ENCODE measurements around the gene RPL13A. TPM values are rescaled to one million over a fixed set of nuclear protein-coding genes. Genes with fewer than 3 reads are reported as not detected.

RPL13A gene
- total and polyA plus RNA-seq, 9 of the 15 experiments (the other 6 are each of a cell fraction or from before 2014, with no cell fraction given): 1,744 to 5,482 (median 2,949) TPM

DNA sequence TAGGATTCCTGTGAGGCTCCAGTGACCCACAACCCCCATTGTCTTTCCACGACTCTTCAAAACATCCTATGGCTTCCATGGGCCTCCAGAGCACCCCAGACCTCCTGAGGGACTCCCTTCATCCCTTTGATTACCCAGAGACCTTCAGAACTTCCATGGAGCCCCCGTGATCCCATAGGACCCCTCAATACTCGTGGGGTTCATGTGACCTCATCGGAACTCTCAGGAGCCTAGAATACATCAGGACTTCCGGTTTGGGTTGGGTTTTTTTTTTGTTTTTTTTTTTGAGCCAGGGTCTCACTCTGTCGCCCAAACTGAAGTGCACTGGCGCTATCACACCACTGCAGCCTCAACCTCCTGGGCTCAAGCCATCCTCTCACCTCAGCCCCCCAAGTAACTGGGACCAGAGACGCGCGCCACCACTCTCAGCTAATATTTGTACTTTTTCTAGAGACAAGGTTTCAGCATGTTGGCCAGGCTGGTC is 33.6 kb upstream of the RPL13A start (continued):
- TF ChIP-seq ARID4B (CRISPR knock-in tag; IDR thresholded peaks at IDR 0.05) (no peak), MTA3 (IDR thresholded peaks at IDR 0.05; ENCODE audit: borderline replicate concordance) (peak; percentile 21), AFF1 (IDR thresholded peaks at IDR 0.05; ENCODE audit: low read depth in 1 of 2, partially characterized antibody in 2 of 2) (no peak), ZNF384 (IDR thresholded peaks at IDR 0.05; ENCODE audit: low read depth, low read length) (peak; percentile 76), BRD4 (IDR thresholded peaks at IDR 0.05) (peak; percentile 33; the same call in 1 of the 2 replicates), POLR2A (conservative IDR thresholded peaks at IDR 0.05) (peak; percentile 22), ZEB2 (IDR thresholded peaks at IDR 0.05) (no peak), ATF6 (CRISPR knock-in tag; IDR thresholded peaks at IDR 0.05) (no peak), ZNF589 (CRISPR knock-in tag; IDR thresholded peaks at IDR 0.05; ENCODE audit: low read depth) (0 out of 2 replicates have a peak, but pooled peaks have one; percentile 24), SP2 (IDR thresholded peaks at IDR 0.05; ENCODE audit: extremely low read depth, low read depth, low read length, poor library complexity, severe bottlenecking) (no peak)
- TF ChIP-seq, protein P1, sequence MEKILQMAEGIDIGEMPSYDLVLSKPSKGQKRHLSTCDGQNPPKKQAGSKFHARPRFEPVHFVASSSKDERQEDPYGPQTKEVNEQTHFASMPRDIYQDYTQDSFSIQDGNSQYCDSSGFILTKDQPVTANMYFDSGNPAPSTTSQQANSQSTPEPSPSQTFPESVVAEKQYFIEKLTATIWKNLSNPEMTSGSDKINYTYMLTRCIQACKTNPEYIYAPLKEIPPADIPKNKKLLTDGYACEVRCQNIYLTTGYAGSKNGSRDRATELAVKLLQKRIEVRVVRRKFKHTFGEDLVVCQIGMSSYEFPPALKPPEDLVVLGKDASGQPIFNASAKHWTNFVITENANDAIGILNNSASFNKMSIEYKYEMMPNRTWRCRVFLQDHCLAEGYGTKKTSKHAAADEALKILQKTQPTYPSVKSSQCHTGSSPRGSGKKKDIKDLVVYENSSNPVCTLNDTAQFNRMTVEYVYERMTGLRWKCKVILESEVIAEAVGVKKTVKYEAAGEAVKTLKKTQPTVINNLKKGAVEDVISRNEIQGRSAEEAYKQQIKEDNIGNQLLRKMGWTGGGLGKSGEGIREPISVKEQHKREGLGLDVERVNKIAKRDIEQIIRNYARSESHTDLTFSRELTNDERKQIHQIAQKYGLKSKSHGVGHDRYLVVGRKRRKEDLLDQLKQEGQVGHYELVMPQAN (IDR thresholded peaks at IDR 0.05; ENCODE audit: borderline replicate concordance): 0 out of 2 replicates have a peak, but pooled peaks have one; percentile 60
- TF ChIP-seq, protein P2, sequence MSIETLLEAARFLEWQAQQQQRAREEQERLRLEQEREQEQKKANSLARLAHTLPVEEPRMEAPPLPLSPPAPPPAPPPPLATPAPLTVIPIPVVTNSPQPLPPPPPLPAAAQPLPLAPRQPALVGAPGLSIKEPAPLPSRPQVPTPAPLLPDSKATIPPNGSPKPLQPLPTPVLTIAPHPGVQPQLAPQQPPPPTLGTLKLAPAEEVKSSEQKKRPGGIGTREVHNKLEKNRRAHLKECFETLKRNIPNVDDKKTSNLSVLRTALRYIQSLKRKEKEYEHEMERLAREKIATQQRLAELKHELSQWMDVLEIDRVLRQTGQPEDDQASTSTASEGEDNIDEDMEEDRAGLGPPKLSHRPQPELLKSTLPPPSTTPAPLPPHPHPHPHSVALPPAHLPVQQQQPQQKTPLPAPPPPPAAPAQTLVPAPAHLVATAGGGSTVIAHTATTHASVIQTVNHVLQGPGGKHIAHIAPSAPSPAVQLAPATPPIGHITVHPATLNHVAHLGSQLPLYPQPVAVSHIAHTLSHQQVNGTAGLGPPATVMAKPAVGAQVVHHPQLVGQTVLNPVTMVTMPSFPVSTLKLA (conservative IDR thresholded peaks at IDR 0.05): no peak
